Mucosa of descending colon (tissue), 3 donors: ENCODE data around the gene TSPEAR. TPM values are rescaled to one million over a fixed set of nuclear protein-coding genes. Genes with fewer than 3 reads are reported as not detected.

Experiments used
- ATAC-seq: fragments of 200-7000 bp; cut with Tn5 transposase; one replicate; pipeline ENCODE4 v1.9.1; 2020; ENCODE audit warnings: mild to moderate bottlenecking, moderate library complexity
- DNase-seq, 3 donors: peaks; one replicate each; pipeline ENCODE4 v3.0.0-alpha.2; 2020
- H3K36me3 ChIP-seq: fragments of 200-600 bp; one replicate; pipeline ENCODE4 v1.8.0; 2021; ENCODE audit warnings: low read depth, mild to moderate bottlenecking
- H3K4me1 ChIP-seq: fragments of 200-600 bp; one replicate; pipeline ENCODE4 v1.8.0; 2021; ENCODE audit warnings: low read depth, mild to moderate bottlenecking
- H3K4me3 ChIP-seq: fragments of 200-600 bp; one replicate; pipeline ENCODE4 v1.8.0; 2021; ENCODE audit warnings: mild to moderate bottlenecking
- H3K9me3 ChIP-seq: fragments of 200-600 bp; one replicate; pipeline ENCODE4 v1.8.0; 2021; ENCODE audit warnings: mild to moderate bottlenecking
- CTCF ChIP-seq: fragments of 200-600 bp; IDR thresholded peaks from one replicate; pipeline ENCODE4 v1.8.0; 2022; ENCODE audit warnings: antibody characterized with exemption, mild to moderate bottlenecking
- intact Hi-C, 2 donors: fragments of 100-400 bp; cut with DNase I in 1 of 2; cut with micrococcal nuclease in 1 of 2; formaldehyde crosslinking; loops; one replicate each; pipeline versions ENCODE4 v1.11.0 to v1.11.1; 2022; cut with DNase I, micrococcal nuclease
- long read RNA-seq, 2 donors: library from polyadenylated mRNA; unstranded; transcript quantifications; one replicate each; pipeline ENCODE4 v2.0.0, GENCODE V29; 2019 to 2021
- total RNA-seq, 3 donors: library from RNA; stranded (reverse); fragmentation: NEBNext Ultra II Directional in 2 of 3; extraction: Animal tissue kit (Norgen Biotek cat#: 25700) in 2 of 3; gene quantifications; one replicate each; pipeline versions ENCODE4 v1.2.1 to v1.2.4, GENCODE V29; 2021 to 2023
- donor health status: DM: no; HTN: no; CAD: no; lungs with moderate emphysema.
- donor health status: DM: no; HTN: no; CAD: no.
- donor health status: DM: no; HTN: yes; CAD: no.

The TSPEAR gene
- total RNA-seq: under 1 TPM in 1 of 3 donors, not detected in 2; 0.28 TPM
- long read RNA-seq, donor 1: 0 reads
- long read RNA-seq, donor 2: 0 reads

- no peak for TF ChIP-seq CTCF
- Histone ChIP-seq H3K4me3 (no peak within 1 kb of the TSS), H3K9me3 (no peaks in the 10 kb centered on the region), H3K4me1 (no peaks in the 10 kb centered on the region), H3K36me3 (no peaks in the 10 kb centered on the region)
- ATAC-seq (no peak), DNase-seq (no peak)
- intact Hi-C loops: no loop called here
Observed at GRCh38 chr21:44711327-44712202, at the start of gene TSPEAR. TSPEAR (minus strand) TSS chr21:44711572; CDS start chr21:44711514, 58 bp downstream.

DNA sequence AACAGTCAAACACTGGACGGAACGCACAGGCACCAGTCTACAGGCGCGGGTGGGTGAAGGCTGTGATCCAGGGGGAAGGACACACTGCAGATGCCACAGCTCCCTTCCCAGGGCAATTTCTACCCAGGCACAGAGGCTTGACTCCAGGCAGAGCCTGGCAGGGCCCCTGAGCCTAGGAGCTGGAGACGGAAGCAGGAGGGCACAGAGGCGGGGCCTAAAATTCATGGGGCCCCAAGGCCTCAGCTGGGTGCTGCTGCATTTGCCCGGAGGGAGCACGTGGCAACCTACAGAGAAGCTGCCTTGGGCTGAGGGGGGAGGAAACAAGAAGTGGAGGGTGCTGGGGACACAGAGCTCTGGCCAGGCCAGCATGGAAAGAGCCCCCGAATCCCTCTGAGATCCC is 49.0 kb upstream of the TSPEAR start:
- DNase-seq (no peak), ATAC-seq (no peak)
- intact Hi-C loops: no loop called here
- Histone ChIP-seq H3K36me3 (no peaks in the 10 kb centered on the region), H3K4me3 (no peak overlapping the region), H3K4me1 (peaks cover 10% of the 10 kb centered on the region), H3K9me3 (no peaks in the 10 kb centered on the region)
- no peak for TF ChIP-seq CTCF

- peaks cover 10% of the 10 kb centered on the region for H3K4me1 ChIP-seq
- intact Hi-C loops: no loop called here
- no peaks in the 10 kb centered on the region for H3K36me3 ChIP-seq
- no peak for TF ChIP-seq CTCF
- no peak overlapping the region for H3K4me3 ChIP-seq
- no peaks in the 10 kb centered on the region for H3K9me3 ChIP-seq
- no peak for DNase-seq
- ATAC-seq: no peak
Observed at GRCh38 chr21:44759628-44760285, 48.4 kb upstream of the TSPEAR start.

GRCh38 chr21:44758781-44759627 is 47.6 kb upstream of the TSPEAR start:
- DNase-seq (no peak), ATAC-seq (no peak)
- intact Hi-C loops: no loop called here
- peaks cover 10% of the 10 kb centered on the region for H3K4me1 ChIP-seq
- no peak for TF ChIP-seq CTCF
- no peaks in the 10 kb centered on the region for H3K9me3 ChIP-seq
- H3K4me3 ChIP-seq: no peak overlapping the region
- no peaks in the 10 kb centered on the region for H3K36me3 ChIP-seq

DNA sequence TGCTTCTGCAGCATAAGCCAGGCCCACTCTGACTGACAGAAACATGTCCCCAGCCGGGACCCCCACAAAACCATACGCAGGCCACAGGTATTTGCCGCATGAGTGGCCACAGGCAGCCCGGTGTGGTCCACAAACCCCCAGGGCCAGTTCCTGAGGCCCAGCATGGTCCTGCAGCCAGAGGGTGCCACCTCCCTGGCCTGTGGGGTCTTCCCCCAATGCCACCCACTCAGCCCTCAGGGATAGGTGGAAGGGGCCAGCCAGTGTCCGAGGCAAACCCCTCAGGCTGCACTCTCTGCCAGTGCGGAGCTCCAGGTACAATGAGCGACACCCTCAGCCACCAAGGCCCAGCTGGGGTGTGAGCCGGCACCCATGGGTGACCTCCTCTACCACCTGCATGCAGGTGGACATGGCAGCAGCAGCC is 46.8 kb upstream of the TSPEAR start:
- DNase-seq (no peak), ATAC-seq (no peak)

More for the DNA sequence above, 46.8 kb upstream of the TSPEAR start:
- no peak for TF ChIP-seq CTCF
- intact Hi-C loops: no loop called here
- H3K9me3 ChIP-seq: no peaks in the 10 kb centered on the region
- H3K4me3 ChIP-seq: no peak overlapping the region
- no peaks in the 10 kb centered on the region for H3K36me3 ChIP-seq
- H3K4me1 ChIP-seq: peaks cover 8% of the 10 kb centered on the region
